ENCODE measurements around the gene PDCD5.

DNA sequence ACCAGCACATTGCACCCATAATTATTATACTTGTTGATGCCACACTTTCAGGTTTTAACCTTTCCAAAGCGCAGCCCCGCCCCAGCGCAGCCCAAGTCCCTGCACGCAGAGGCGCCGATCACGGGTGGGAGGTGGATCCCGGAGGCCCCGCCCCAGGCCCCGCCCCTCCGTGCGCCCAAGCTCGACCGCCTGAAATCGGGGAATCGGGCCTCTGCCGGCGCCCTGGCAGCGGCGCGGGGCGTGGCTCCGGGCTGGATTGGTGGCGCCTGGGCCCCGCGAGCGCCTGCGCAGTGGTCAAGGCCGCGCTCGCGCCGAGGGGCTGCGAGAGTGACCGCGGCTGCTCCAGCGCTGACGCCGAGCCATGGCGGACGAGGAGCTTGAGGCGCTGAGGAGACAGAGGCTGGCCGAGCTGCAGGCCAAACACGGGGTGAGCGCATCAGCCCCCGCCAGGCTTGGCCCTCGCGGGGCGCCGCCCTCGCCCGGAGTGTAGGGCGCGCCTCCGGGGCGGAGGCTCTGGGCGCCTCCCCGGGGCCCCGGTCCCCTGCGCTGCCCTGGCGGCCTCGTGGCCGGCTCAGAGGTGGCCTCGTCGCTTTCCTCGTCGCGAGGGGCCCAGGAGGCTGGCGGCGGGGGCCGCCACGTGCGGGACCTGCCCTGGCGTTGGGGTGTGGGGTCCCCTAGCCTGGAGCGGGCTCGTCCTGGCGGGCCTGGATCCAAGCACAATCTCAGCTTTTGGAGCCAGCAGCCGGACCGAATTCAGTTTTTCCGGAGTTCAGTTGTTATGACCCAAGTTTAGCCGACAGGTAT is at the start of gene PDCD5:
- TF ChIP-seq FOXM1 (IDR thresholded peaks at IDR 0.05; ENCODE audit: borderline replicate concordance) = no peak
- TF ChIP-seq SUZ12 (IDR thresholded peaks at IDR 0.05) = no peak
- TF ChIP-seq ELF4 (IDR thresholded peaks at IDR 0.05) = no peak
- TF ChIP-seq TARDBP (IDR thresholded peaks at IDR 0.05) = peak; percentile 71
